ENCODE measurements around the gene CCDC142. TPM values are rescaled to one million over a fixed set of nuclear protein-coding genes. Genes with fewer than 3 reads are reported as not detected.
A peak's percentile ranks its signal among the peaks of the same experiment; 100 is the strongest.

Gene CCDC142
- total and polyA plus RNA-seq, 8 donors = 4.9 to 14.0 (median 6.0) TPM

DNA sequence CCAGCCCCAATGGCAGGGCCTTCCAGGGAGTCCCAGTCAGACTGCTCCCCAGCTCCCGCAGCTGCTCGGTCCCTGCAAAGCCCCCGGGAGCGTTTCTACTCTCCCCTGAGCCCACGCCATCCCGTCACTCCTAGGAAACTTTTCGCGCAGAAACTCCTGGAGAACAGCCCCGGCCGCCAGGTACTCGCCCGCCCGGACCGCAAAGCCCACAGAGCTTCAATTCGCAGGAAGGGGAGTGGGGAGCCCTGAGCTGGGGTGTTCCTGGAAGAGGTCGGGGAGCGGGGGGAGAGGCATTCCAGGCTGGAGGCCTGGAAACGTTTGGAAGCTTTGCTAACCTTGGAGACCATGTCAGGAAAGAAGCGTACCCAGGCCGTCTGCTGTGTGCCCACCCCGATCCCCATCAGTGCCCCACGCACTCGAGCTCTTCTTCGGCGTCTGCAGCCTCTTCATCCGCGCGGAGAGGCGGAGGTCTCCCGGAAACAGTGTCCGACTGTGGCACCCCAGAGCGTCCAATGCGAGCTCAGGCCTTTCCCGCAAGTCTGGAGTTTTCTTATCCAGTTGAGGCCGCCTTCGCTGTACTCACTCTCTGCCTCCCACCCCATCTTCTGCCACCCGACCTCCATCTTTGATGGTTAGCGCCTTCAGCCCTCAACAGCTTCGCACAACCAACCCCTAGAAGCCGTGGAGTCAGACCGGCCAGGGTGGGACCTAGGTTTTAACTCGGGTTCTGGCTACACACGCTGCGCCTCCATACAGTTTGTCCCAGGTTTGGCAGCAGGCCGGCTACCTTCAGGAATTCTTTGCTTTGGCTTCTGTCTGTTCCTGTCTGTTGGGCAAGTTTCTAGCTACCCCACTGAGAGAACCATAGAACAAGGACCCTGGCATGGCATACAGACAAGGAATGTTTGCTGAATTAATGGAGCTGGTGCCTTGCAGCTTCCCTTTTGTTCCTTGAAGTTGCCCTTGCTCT is 21.0 kb upstream of the CCDC142 start:
- 61 to 64% methylated on average over 45 of the region's 45 CpGs for WGBS, 2 donors

DNA sequence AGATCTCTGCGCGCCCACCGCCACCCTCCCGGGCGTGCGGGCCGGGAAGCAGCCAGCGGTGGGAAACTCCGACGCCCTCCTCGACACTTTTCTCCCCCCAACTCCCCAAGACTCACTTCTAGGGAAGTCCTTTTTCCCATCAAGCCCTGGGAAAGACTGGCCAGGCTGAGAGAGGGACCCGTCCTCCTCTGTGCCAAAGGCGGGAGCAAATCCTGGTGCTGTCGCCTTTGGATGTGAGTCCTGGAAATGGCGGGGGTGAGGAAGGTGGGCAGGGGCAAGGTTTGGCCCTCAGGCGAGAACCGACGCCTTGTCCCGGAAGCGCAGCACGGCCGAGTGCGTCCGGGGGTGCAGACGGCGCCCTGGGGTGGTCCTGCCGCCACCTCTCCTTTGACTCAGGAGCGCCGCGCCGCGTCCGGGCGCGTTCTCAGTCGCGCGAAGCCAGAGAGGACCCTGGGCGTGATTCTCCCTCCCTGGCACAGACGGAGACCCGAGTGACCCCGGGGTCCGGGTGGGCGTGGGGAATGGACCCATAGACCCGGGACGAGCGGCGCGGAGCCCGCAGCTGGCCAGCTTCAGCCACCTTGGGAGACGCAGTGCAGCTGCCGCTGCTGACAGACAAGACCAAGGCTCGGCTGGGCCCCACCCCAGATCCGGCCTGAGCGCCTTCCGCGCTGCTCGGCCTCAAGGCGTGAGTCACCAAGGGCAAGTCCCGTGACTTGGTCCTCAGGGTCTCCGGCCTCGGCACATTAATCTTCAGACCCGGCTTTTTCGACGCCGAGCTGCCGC is 20.1 kb upstream of the CCDC142 start:
- no peak for FAIRE-seq
- H3K36me3 ChIP-seq = no peaks in the 10 kb centered on the region
- 1% methylated on average over 65 to 67 of the region's 67 CpGs for WGBS, 2 donors
- H3K4me3 ChIP-seq = peak overlapping the region; percentile 38 to 75 (median 52)
- intact Hi-C loops (cut with DNase I) = no loop called here
- peak overlapping the region; percentile 23 to 74 (median 48) for H3K27ac ChIP-seq
- no peaks in the 10 kb centered on the region for H3K9me3 ChIP-seq
- TF ChIP-seq, protein P1, sequence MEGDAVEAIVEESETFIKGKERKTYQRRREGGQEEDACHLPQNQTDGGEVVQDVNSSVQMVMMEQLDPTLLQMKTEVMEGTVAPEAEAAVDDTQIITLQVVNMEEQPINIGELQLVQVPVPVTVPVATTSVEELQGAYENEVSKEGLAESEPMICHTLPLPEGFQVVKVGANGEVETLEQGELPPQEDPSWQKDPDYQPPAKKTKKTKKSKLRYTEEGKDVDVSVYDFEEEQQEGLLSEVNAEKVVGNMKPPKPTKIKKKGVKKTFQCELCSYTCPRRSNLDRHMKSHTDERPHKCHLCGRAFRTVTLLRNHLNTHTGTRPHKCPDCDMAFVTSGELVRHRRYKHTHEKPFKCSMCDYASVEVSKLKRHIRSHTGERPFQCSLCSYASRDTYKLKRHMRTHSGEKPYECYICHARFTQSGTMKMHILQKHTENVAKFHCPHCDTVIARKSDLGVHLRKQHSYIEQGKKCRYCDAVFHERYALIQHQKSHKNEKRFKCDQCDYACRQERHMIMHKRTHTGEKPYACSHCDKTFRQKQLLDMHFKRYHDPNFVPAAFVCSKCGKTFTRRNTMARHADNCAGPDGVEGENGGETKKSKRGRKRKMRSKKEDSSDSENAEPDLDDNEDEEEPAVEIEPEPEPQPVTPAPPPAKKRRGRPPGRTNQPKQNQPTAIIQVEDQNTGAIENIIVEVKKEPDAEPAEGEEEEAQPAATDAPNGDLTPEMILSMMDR (IDR thresholded peaks at IDR 0.05) = no peak
- peaks cover 8 to 30% (median 11%) of the 10 kb centered on the region in 3 donors for H3K4me1 ChIP-seq
- DNase-seq = peak; percentile 73 to 90 (median 82)
- H3K27me3 ChIP-seq = peaks cover 0 to 6% (median 0%) of the 10 kb centered on the region in 4 donors
- ATAC-seq = peak; percentile 59 to 66 (median 64)

More for the DNA sequence above, 21.0 kb upstream of the CCDC142 start:
- no peak for ATAC-seq
- Histone ChIP-seq H3K9me3 (no peaks in the 10 kb centered on the region), H3K27ac (peak overlapping the region; percentile 23 to 74 (median 48)), H3K4me1 (peaks cover 6 to 33% (median 11%) of the 10 kb centered on the region in 3 donors), H3K27me3 (peaks cover 0 to 6% (median 0%) of the 10 kb centered on the region in 4 donors), H3K36me3 (no peaks in the 10 kb centered on the region), H3K4me3 (peak overlapping the region; percentile 38 to 75 (median 52))
- intact Hi-C loops (cut with DNase I) = no loop called here
- peak in 2 of 6 donors; percentile 37 to 74 for DNase-seq
- FAIRE-seq = no peak
- TF ChIP-seq, protein P1 (IDR thresholded peaks at IDR 0.05) = no peak

DNA sequence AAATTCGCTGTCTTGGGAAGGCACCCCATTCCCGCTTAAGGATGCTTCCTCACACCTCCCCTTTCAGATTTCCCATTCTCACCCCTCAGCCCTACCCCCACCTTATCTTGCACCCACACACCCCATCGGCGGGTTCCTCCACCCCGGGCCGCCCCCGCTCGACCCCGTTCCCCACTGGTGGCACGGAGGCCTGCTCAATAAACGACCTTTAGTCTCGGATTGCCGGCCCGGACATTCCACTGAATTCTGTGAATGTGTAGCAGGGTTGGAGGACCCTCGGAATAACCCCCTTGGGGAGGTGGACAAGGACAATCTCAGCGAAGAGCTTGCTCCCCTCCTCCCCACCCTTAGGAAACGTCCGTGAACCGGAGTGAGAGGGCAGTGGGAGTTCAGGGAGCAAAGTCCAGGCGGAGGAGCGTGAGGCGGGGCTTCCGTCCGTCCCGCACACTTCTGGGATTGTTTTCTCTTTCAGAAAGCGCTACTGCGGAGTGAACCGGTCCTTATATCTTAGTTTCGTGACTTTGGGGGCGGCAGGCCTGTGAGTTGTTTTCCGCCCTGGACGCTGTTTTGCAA is 19.4 kb upstream of the CCDC142 start:
- FAIRE-seq = no peak
- peak; percentile 42 to 63 (median 50) for ATAC-seq
- peak in 3 of 6 donors; percentile 37 to 54 (median 47) for DNase-seq
- H3K27me3 ChIP-seq = peaks cover 0 to 6% (median 0%) of the 10 kb centered on the region in 4 donors
- no peaks in the 10 kb centered on the region for H3K36me3 ChIP-seq
- H3K27ac ChIP-seq = peak overlapping the region; percentile 23 to 74 (median 48)
- peak overlapping the region; percentile 38 to 75 (median 52) for H3K4me3 ChIP-seq
- intact Hi-C loops (cut with DNase I) = no loop called here
- H3K4me1 ChIP-seq = peaks cover 11 to 33% (median 12%) of the 10 kb centered on the region in 3 donors
- TF ChIP-seq, protein P1 (IDR thresholded peaks at IDR 0.05) = no peak
- WGBS, 2 donors = 10 to 13% methylated on average over 32 of the region's 32 CpGs
- H3K9me3 ChIP-seq = no peaks in the 10 kb centered on the region

DNA sequence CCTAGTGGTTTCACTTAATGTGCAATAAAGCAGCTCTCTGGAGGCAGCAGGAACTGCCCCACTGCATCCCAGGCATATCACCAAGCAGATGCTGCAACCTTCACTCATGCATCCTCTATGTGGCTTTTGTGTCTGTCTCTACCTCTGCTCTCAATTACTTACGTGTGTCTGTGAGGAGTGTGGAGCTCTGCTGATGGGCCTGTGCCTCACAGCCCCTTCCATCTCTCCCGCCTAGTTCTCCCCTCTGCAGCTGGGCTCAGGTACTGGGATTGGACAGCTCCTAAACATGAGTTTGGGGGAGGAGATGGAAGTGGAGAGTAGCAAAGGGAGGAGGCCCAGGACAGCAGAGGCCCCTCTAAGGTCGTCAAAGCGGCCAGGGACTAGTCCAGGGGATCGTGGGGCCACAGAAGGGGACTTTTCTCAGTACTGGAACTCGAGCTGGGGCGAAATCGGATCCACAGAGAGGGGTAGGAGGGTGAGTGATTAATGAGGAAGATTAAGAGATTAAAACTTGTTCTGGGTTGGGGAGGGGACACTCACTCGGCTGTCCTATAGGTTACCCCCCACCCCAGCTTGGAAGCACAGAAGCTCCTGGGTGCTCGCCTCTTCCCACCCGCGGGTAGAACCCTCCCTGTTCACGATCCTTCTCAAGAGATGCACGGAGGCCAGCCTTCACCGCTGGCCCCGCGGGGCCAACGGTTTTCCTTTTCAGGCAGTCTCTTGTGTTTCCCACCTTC is 18.7 kb upstream of the CCDC142 start:
- no peak for FAIRE-seq
- H3K36me3 ChIP-seq = no peaks in the 10 kb centered on the region
- H3K27ac ChIP-seq = no peak overlapping the region
- peaks cover 0 to 6% (median 0%) of the 10 kb centered on the region in 4 donors for H3K27me3 ChIP-seq
- 81 to 88% methylated on average over 18 of the region's 18 CpGs for WGBS, 2 donors
- intact Hi-C loops (cut with DNase I) = no loop called here
- DNase-seq = no peak
- TF ChIP-seq, protein P1 (IDR thresholded peaks at IDR 0.05) = no peak
- no peak for ATAC-seq
- peaks cover 8 to 29% (median 12%) of the 10 kb centered on the region in 3 donors for H3K4me1 ChIP-seq
- peak overlapping the region in 1 of 4 donors; percentile 75 for H3K4me3 ChIP-seq
- H3K9me3 ChIP-seq = no peaks in the 10 kb centered on the region

All from pancreas (tissue), 10 donors.